ENCODE data around the gene DYRK1A. TPM values are rescaled to one million over a fixed set of nuclear protein-coding genes. Genes with fewer than 3 reads are reported as not detected.

DYRK1A gene
- total RNA-seq, 5 donors from 2014 or later (not counting 1 experiment from before 2014, with no cell fraction given): 113 to 149 (median 115) TPM

DNA sequence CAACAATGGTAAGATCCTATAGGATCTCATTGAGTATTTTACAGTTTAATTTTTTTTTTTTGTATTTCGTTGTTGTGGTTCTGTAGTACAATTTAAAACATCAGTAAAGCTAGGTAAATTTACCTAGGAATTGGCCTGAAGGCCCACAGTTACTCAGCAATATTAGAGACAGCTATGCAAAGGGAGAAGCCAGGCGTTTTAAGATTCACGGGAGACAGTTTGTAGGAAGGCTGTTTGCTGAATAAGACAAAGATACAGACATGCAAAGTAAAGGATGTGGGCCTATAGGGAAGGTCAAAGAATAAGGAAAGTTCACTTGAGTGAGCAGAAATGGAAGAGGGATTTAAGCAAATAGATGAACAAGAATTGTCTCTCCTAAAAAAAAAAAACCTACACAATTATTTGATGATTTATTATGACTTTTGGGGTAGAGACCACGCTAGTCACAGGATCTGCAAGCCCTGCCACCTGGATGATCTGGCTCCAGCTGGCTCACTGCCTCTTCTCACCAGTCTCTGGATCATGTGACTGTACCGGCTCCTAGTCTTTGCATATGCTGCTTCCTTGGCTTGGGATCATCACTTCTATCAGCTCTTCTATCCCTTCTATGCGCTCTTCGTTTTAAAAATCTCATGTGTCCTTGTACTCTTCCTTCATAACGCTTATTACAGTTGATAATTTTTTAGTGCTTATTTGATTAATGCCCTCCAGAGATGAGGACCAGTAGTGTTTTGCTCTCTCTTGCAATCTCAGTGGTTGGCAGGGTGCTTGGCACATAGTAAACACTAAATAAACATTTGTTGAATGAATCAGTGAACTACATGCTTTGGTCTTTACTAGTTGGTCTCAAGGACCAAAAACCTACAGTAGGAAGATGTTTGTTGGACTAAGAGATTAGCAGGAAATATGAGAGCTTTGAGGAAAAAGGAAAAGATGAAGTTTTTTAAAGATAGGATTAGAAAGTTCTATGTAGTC, 14.1 kb downstream of the DYRK1A start:
- H3K36me3 Mint-ChIP-seq: peaks cover 18% of the 10 kb centered on the region
- no peak for DNase-seq
- ATAC-seq (replicated peaks in 1 of 4): no peak
- Histone ChIP-seq H3K4me3 (ENCODE audit: control insufficient read depth in 1 of 2, extremely low read depth in 1 of 2, low read length in 1 of 2) (no peak overlapping the region), H3K27ac (ENCODE audit: low read length) (no peak overlapping the region), H3K36me3 (ENCODE audit: control insufficient read depth in 2 of 2, extremely low read depth in 1 of 2, insufficient read depth in 1 of 2, low read length in 1 of 2) (peaks cover 0 to 2% of the 10 kb centered on the region in 2 donors), H3K4me1 (ENCODE audit: control insufficient read depth in 1 of 2, extremely low read depth in 1 of 2, insufficient read depth in 2 of 2, low read length in 2 of 2) (peaks cover 44 to 51% of the 10 kb centered on the region in 2 experiments), H3K27me3 (replicated peaks in 1 of 2; ENCODE audit: control insufficient read depth in 2 of 2, extremely low read depth in 1 of 2, insufficient read depth in 2 of 2, low read length in 1 of 2) (no peaks in the 10 kb centered on the region), H3K9me3 (no peaks in the 10 kb centered on the region)
- ChIA-PET CTCF (no interaction called here), POLR2A (interaction anchor here (0.6 to 1.0 kb wide), 4 partner anchors 10 to 426 kb away, joined by 3 to 7 read pairs (median 4); no protein-coding TSS in a partner anchor)
- H3K4me1 Mint-ChIP-seq: peaks cover 89 to 91% (median 91%) of the 10 kb centered on the region in 3 donors
- 60% methylated on average over 3 of the region's 8 CpGs for WGBS (ENCODE audit: insufficient coverage)
- H3K27me3 Mint-ChIP-seq: no peaks in the 10 kb centered on the region
- peak overlapping the region; percentile 19 to 36 for H3K27ac Mint-ChIP-seq
- H3K9me3 Mint-ChIP-seq: peaks cover 0 to 6% (median 6%) of the 10 kb centered on the region in 3 donors
- peak overlapping the region in 1 of 3 donors; percentile 68 for H3K4me3 Mint-ChIP-seq

DNA sequence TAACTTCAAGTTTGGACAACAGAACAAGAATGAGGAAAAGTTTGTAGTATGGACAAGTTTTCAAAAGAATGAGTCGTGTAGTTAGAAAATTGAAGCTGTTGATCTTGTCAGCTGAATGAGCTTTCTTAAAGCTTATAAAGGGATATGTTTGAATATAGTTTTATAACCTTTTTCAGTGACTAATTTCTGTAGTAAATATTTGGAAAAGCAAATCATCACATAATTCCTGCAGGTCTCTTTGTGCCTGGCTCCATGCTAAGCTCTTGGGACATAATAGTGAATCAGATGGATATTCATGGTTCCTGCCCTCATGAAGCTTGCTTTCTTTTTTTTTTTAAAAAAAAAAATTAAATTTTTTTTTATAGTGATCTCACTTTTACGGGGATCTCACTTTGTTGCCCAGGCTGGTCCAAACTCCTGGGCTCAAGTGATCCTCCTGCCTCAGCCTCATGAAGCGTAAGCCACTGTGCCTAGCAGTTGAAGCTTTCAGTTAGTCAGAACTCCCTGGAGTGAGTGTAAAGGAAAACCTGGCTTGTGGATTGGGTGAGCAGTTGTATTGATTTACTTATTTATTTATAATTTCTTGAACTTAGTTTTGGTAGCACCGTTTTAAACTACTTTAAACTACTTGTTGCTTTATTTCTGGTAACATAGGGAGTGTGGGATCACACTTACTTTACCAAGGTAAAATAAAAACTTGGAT, 15.5 kb downstream of the DYRK1A start:
- Histone ChIP-seq H3K36me3 (ENCODE audit: control insufficient read depth in 2 of 2, extremely low read depth in 1 of 2, insufficient read depth in 1 of 2, low read length in 1 of 2) (peaks cover 0 to 2% of the 10 kb centered on the region in 2 donors), H3K9me3 (no peaks in the 10 kb centered on the region), H3K27ac (ENCODE audit: low read length) (no peak overlapping the region), H3K4me1 (ENCODE audit: control insufficient read depth in 1 of 2, extremely low read depth in 1 of 2, insufficient read depth in 2 of 2, low read length in 2 of 2) (peaks cover 48 to 51% of the 10 kb centered on the region in 2 experiments), H3K27me3 (replicated peaks in 1 of 2; ENCODE audit: control insufficient read depth in 2 of 2, extremely low read depth in 1 of 2, insufficient read depth in 2 of 2, low read length in 1 of 2) (no peaks in the 10 kb centered on the region), H3K4me3 (ENCODE audit: control insufficient read depth in 1 of 2, extremely low read depth in 1 of 2, low read length in 1 of 2) (no peak overlapping the region)
- DNase-seq (no peak), ATAC-seq (replicated peaks in 1 of 4) (no peak)
- Mint-ChIP-seq H3K27ac (no peak overlapping the region), H3K4me3 (peak overlapping the region in 1 of 3 donors; percentile 68), H3K27me3 (no peaks in the 10 kb centered on the region), H3K9me3 (peaks cover 0 to 6% (median 6%) of the 10 kb centered on the region in 3 donors), H3K36me3 (peaks cover 14% of the 10 kb centered on the region), H3K4me1 (peaks cover 88 to 93% (median 93%) of the 10 kb centered on the region in 3 donors)
- ChIA-PET CTCF (interaction anchor here in 1 of 2 donors (0.6 to 2.4 kb wide), 4 partner anchors 9 to 186 kb away, joined by 3 to 9 read pairs (median 3); no protein-coding TSS in a partner anchor), POLR2A (interaction anchor here (0.6 to 1.4 kb wide), 8 partner anchors 9 to 96 kb away, joined by 3 to 13 read pairs (median 4); no protein-coding TSS in a partner anchor)
- no CpG with 5 or more reads among the region's 4 CpGs for WGBS (ENCODE audit: insufficient coverage)

DNA sequence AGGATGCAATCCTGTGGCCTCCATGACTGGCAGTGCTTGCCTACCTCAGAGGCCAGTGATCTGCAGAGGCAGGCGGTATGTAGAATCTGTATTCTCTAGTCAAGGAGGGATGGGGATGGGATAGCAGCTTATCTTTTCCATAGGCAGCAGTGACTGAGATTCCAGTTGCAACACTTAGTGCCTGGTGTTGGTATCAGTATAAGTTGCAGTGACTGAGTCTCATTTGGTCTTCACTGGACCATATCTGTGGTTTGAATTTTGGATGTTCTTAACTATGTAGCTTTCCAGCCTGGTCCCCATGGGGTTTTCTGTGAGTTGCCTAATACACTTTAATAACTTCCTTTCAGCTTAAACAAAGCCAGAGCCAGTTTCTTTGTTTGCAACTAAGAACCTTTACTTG, 16.5 kb downstream of the DYRK1A start:
- no peaks in the 10 kb centered on the region for H3K27me3 ChIP-seq (replicated peaks in 1 of 2; ENCODE audit: control insufficient read depth in 2 of 2, extremely low read depth in 1 of 2, insufficient read depth in 2 of 2, low read length in 1 of 2)
- no peaks in the 10 kb centered on the region for H3K9me3 ChIP-seq
- no CpG with 5 or more reads among the region's 1 CpG for WGBS (ENCODE audit: insufficient coverage)
- Mint-ChIP-seq H3K9me3 (peaks cover 0 to 6% (median 6%) of the 10 kb centered on the region in 3 donors), H3K27ac (no peak overlapping the region), H3K4me3 (peak overlapping the region in 1 of 3 donors; percentile 37), H3K27me3 (no peaks in the 10 kb centered on the region), H3K36me3 (peaks cover 14% of the 10 kb centered on the region), H3K4me1 (peaks cover 88 to 93% (median 93%) of the 10 kb centered on the region in 3 donors)
- H3K27ac ChIP-seq (ENCODE audit: low read length): no peak overlapping the region
- CTCF ChIA-PET: interaction anchor here in 1 of 2 donors (1.0 to 2.4 kb wide), 2 partner anchors 10 to 12 kb away, joined by 3 to 9 read pairs; no protein-coding TSS in a partner anchor
- POLR2A ChIA-PET: interaction anchor here (0.5 to 1.3 kb wide), 8 partner anchors 12 to 109 kb away, joined by 3 to 13 read pairs (median 4); no protein-coding TSS in a partner anchor
- peaks cover 46 to 48% of the 10 kb centered on the region in 2 experiments for H3K4me1 ChIP-seq (ENCODE audit: control insufficient read depth in 1 of 2, extremely low read depth in 1 of 2, insufficient read depth in 2 of 2, low read length in 2 of 2)
- no peak for ATAC-seq (replicated peaks in 1 of 4)
- H3K36me3 ChIP-seq (ENCODE audit: control insufficient read depth in 2 of 2, extremely low read depth in 1 of 2, insufficient read depth in 1 of 2, low read length in 1 of 2): peaks cover 0 to 2% of the 10 kb centered on the region in 2 donors
- H3K4me3 ChIP-seq (ENCODE audit: control insufficient read depth in 1 of 2, extremely low read depth in 1 of 2, low read length in 1 of 2): no peak overlapping the region
- no peak for DNase-seq

DNA sequence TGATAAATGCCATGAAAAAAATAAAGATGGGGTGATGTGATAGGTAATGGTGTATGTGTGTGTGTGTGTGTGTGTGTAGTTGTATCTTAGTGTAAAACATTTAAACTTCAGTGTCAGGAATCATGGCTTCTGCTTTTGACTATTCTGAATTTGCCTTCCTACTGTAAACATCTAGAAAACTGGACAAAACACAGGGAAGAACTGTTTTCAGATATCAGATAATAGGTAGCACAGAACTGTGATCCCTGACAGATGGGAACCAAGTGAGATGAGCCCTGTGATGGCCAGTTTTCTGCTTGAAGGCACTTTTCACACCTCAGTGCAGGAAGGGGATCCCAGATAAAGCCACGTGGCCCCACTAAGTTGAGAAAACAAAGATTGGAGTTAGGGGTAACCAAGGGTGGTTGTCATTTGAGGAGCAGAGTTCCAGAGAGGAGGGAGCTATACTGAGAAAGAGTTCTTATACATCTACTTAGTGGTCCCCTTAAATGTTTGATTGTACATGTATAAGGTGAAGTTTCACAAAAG, 17.3 kb downstream of the DYRK1A start:
- peaks cover 0 to 6% (median 6%) of the 10 kb centered on the region in 3 donors for H3K9me3 Mint-ChIP-seq
- CTCF ChIA-PET: interaction anchor here in 1 of 2 donors (2.4 kb wide), 1 partner anchor 13 kb away, joined by 9 read pairs; no protein-coding TSS in a partner anchor
- Histone ChIP-seq H3K4me3 (ENCODE audit: control insufficient read depth in 1 of 2, extremely low read depth in 1 of 2, low read length in 1 of 2) (no peak overlapping the region), H3K36me3 (ENCODE audit: control insufficient read depth in 2 of 2, extremely low read depth in 1 of 2, insufficient read depth in 1 of 2, low read length in 1 of 2) (peaks cover 0 to 2% of the 10 kb centered on the region in 2 donors), H3K4me1 (ENCODE audit: control insufficient read depth in 1 of 2, extremely low read depth in 1 of 2, insufficient read depth in 2 of 2, low read length in 2 of 2) (peaks cover 42 to 44% of the 10 kb centered on the region in 2 experiments), H3K27ac (ENCODE audit: low read length) (no peak overlapping the region), H3K27me3 (replicated peaks in 1 of 2; ENCODE audit: control insufficient read depth in 2 of 2, extremely low read depth in 1 of 2, insufficient read depth in 2 of 2, low read length in 1 of 2) (no peaks in the 10 kb centered on the region), H3K9me3 (no peaks in the 10 kb centered on the region)
- peak overlapping the region in 1 of 3 donors; percentile 37 for H3K4me3 Mint-ChIP-seq
- WGBS (ENCODE audit: insufficient coverage): 40% methylated on average over 1 of the region's 1 CpG
- no peak for DNase-seq
- no peak for ATAC-seq (replicated peaks in 1 of 4)
- H3K36me3 Mint-ChIP-seq: peaks cover 14% of the 10 kb centered on the region
- H3K27ac Mint-ChIP-seq: peak overlapping the region; percentile 6 to 22
- H3K27me3 Mint-ChIP-seq: no peaks in the 10 kb centered on the region
- peaks cover 88 to 92% (median 92%) of the 10 kb centered on the region in 3 donors for H3K4me1 Mint-ChIP-seq
- POLR2A ChIA-PET: interaction anchor here (0.7 to 1.3 kb wide), 4 partner anchors 12 to 110 kb away, joined by 3 to 13 read pairs (median 4); no protein-coding TSS in a partner anchor

DNA sequence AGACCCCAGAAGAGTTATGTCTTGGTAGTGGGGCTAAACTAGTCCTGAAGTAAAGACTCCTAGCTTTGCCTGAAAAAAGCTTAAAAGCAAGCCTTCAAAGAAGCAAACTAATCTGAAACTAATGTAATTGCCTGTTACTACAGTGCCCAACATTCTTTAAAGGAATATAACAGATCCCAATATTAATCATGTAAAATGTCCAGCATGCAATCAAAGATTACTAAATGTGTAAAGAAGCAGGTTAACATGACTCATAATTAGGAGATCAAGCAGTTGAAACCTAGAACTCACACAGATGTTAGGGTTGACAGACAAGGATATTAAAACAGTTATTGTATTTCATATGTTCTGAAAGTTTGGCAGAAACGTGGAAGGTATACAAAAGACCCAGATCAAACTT, 17.8 kb downstream of the DYRK1A start:
- H3K4me1 ChIP-seq (ENCODE audit: control insufficient read depth in 1 of 2, extremely low read depth in 1 of 2, insufficient read depth in 2 of 2, low read length in 2 of 2): peaks cover 37 to 47% of the 10 kb centered on the region in 2 experiments
- no peaks in the 10 kb centered on the region for H3K9me3 ChIP-seq
- H3K27ac ChIP-seq (ENCODE audit: low read length): no peak overlapping the region
- peak overlapping the region in 1 of 3 donors; percentile 37 for H3K4me3 Mint-ChIP-seq
- no peak overlapping the region for H3K27ac Mint-ChIP-seq
- peaks cover 15% of the 10 kb centered on the region for H3K36me3 Mint-ChIP-seq
- ChIA-PET POLR2A (no interaction called here), CTCF (interaction anchor here (0.6 to 3.1 kb wide), 2 partner anchors 10 to 755 kb away, joined by 3 to 13 read pairs; no protein-coding TSS in a partner anchor)
- peaks cover 0 to 6% (median 6%) of the 10 kb centered on the region in 3 donors for H3K9me3 Mint-ChIP-seq
- no peak overlapping the region for H3K4me3 ChIP-seq (ENCODE audit: control insufficient read depth in 1 of 2, extremely low read depth in 1 of 2, low read length in 1 of 2)
- DNase-seq (no peak), ATAC-seq (replicated peaks in 1 of 4) (no peak)
- WGBS (ENCODE audit: insufficient coverage): no CpG with 5 or more reads among the region's 1 CpG
- peaks cover 0 to 2% of the 10 kb centered on the region in 2 donors for H3K36me3 ChIP-seq (ENCODE audit: control insufficient read depth in 2 of 2, extremely low read depth in 1 of 2, insufficient read depth in 1 of 2, low read length in 1 of 2)
- H3K4me1 Mint-ChIP-seq: peaks cover 87 to 90% (median 90%) of the 10 kb centered on the region in 3 donors
- no peaks in the 10 kb centered on the region for H3K27me3 ChIP-seq (replicated peaks in 1 of 2; ENCODE audit: control insufficient read depth in 2 of 2, extremely low read depth in 1 of 2, insufficient read depth in 2 of 2, low read length in 1 of 2)
- H3K27me3 Mint-ChIP-seq: no peaks in the 10 kb centered on the region
